ENCODE measurements around the gene DNAH7. TPM values are rescaled to one million over a fixed set of nuclear protein-coding genes. Genes with fewer than 3 reads are reported as not detected.
A peak's percentile ranks its signal among the peaks of the same experiment; 100 is the strongest.

The DNAH7 gene
- total and polyA plus RNA-seq, 2 donors (not counting 1 experiment from before 2014, with no cell fraction given): 0.37 to 0.99 TPM

DNA sequence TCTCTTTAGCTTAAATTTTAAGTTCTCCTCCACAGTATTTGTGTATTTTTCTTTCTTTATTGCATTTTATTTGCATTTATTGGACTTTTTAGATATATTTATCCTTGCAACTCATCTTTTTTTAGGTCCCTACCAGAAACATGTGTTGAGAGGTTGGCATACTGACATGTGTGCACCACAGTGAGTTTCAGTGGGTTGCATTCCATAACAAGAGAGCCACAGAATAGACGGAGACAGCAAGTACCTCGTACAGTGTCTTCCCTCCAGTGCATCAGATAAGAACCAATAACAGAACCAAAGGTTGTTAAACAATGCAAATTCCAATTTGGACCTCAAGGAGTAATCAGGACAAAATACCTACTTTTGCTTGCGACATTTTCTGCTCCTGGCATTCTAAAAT, 111.9 kb downstream of the DNAH7 start:
- Histone ChIP-seq H3K36me3 (ENCODE audit: control insufficient read depth, insufficient read depth, low read length) (no peaks in the 10 kb centered on the region), H3K4me3 (replicated peaks in 1 of 4; ENCODE audit: control extremely low read depth in 1 of 4, insufficient read depth in 1 of 4, low read depth in 3 of 4, low read length in 4 of 4) (no peak overlapping the region), H3K9ac (ENCODE audit: insufficient read depth, low read length) (no peak overlapping the region), H2AFZ (ENCODE audit: low read length) (no peak overlapping the region), H4K20me1 (ENCODE audit: control insufficient read depth, extremely low read depth, insufficient read depth, low read length) (no peaks in the 10 kb centered on the region), H3K27me3 (ENCODE audit: control insufficient read depth, insufficient read depth, low read length) (no peaks in the 10 kb centered on the region), H3K27ac (ENCODE audit: insufficient read depth, low read length) (no peak overlapping the region), H3K4me2 (ENCODE audit: extremely low read depth, insufficient read depth, low read length) (no peak overlapping the region), H3K79me2 (ENCODE audit: control insufficient read depth, insufficient read depth, low read length) (no peaks in the 10 kb centered on the region), H3K4me1 (ENCODE audit: control insufficient read depth, extremely low read depth, insufficient read depth, low read length) (no peaks in the 10 kb centered on the region), H3K9me3 (ENCODE audit: control insufficient read depth, insufficient read depth, low read depth, low read length) (no peaks in the 10 kb centered on the region)
- TF ChIP-seq, protein P1, sequence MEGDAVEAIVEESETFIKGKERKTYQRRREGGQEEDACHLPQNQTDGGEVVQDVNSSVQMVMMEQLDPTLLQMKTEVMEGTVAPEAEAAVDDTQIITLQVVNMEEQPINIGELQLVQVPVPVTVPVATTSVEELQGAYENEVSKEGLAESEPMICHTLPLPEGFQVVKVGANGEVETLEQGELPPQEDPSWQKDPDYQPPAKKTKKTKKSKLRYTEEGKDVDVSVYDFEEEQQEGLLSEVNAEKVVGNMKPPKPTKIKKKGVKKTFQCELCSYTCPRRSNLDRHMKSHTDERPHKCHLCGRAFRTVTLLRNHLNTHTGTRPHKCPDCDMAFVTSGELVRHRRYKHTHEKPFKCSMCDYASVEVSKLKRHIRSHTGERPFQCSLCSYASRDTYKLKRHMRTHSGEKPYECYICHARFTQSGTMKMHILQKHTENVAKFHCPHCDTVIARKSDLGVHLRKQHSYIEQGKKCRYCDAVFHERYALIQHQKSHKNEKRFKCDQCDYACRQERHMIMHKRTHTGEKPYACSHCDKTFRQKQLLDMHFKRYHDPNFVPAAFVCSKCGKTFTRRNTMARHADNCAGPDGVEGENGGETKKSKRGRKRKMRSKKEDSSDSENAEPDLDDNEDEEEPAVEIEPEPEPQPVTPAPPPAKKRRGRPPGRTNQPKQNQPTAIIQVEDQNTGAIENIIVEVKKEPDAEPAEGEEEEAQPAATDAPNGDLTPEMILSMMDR (conservative IDR thresholded peaks at IDR 0.05 in 1 of 2, IDR thresholded peaks at IDR 0.05 in 1 of 2; ENCODE audit: low read depth in 1 of 2, low read length in 2 of 2): no peak
- no peak for TF ChIP-seq EZH2 (IDR thresholded peaks at IDR 0.05; ENCODE audit: low read length, missing control alignments)
- no peak for DNase-seq (ENCODE audit: low read depth in 2 of 2)

DNA sequence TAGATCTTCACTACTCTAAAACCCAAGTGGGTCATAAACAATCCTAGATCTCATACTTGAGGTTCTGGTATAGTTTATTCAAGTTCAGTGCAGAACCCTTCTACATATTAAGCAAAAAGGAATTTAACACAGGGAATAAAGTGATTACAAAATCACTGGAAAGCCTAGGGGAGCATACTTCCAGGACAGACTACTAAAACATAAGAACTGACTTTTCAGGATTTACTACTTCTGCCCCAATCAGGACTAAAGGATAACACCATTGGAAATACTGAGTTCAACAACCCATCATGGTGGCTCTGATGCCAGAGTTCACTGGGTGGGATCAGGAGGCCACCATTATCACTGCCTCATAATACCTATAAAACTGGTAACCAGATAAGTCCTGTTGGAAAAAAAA, 123.6 kb downstream of the DNAH7 start:
- H3K27ac ChIP-seq (ENCODE audit: insufficient read depth, low read length): no peak overlapping the region
- H3K9me3 ChIP-seq (ENCODE audit: control insufficient read depth, insufficient read depth, low read depth, low read length): no peaks in the 10 kb centered on the region
- H3K79me2 ChIP-seq (ENCODE audit: control insufficient read depth, insufficient read depth, low read length): no peaks in the 10 kb centered on the region
- TF ChIP-seq, protein P1 (conservative IDR thresholded peaks at IDR 0.05 in 1 of 2, IDR thresholded peaks at IDR 0.05 in 1 of 2; ENCODE audit: low read depth in 1 of 2, low read length in 2 of 2): no peak
- no peak for TF ChIP-seq EZH2 (IDR thresholded peaks at IDR 0.05; ENCODE audit: low read length, missing control alignments)
- no peak overlapping the region for H3K4me3 ChIP-seq (replicated peaks in 1 of 4; ENCODE audit: control extremely low read depth in 1 of 4, insufficient read depth in 1 of 4, low read depth in 3 of 4, low read length in 4 of 4)
- no peak overlapping the region for H2AFZ ChIP-seq (ENCODE audit: low read length)
- no peaks in the 10 kb centered on the region for H3K27me3 ChIP-seq (ENCODE audit: control insufficient read depth, insufficient read depth, low read length)
- H3K4me1 ChIP-seq (ENCODE audit: control insufficient read depth, extremely low read depth, insufficient read depth, low read length): no peaks in the 10 kb centered on the region
- H3K36me3 ChIP-seq (ENCODE audit: control insufficient read depth, insufficient read depth, low read length): no peaks in the 10 kb centered on the region
- no peak overlapping the region for H3K9ac ChIP-seq (ENCODE audit: insufficient read depth, low read length)
- DNase-seq (ENCODE audit: low read depth in 2 of 2): no peak
- no peak overlapping the region for H3K4me2 ChIP-seq (ENCODE audit: extremely low read depth, insufficient read depth, low read length)
- no peaks in the 10 kb centered on the region for H4K20me1 ChIP-seq (ENCODE audit: control insufficient read depth, extremely low read depth, insufficient read depth, low read length)

DNA sequence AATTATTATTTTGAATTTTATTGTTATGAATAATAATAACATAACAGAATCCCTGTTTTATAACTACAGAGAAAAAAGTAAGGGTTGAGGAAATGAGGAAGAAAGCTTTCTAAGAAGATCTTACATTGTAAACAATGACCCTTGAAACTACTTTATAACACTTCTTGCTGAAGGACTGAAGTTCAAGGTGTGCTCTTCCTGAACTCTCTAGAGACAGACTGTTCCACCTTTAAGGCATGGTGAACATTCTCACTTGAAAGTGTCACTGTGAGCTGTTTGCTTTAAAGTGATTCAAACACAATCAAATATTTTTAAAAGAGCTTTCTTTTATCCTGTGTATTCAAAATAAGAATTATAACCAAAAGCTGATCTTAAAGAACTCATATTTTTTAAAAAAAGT, 131.5 kb downstream of the DNAH7 start:
- no peak for TF ChIP-seq EZH2 (IDR thresholded peaks at IDR 0.05; ENCODE audit: low read length, missing control alignments)
- TF ChIP-seq, protein P1 (conservative IDR thresholded peaks at IDR 0.05 in 1 of 2, IDR thresholded peaks at IDR 0.05 in 1 of 2; ENCODE audit: low read depth in 1 of 2, low read length in 2 of 2): no peak
- H3K4me3 ChIP-seq (replicated peaks in 1 of 4; ENCODE audit: control extremely low read depth in 1 of 4, insufficient read depth in 1 of 4, low read depth in 3 of 4, low read length in 4 of 4): no peak overlapping the region
- no peak overlapping the region for H3K4me2 ChIP-seq (ENCODE audit: extremely low read depth, insufficient read depth, low read length)
- DNase-seq (ENCODE audit: low read depth in 2 of 2): no peak
- H3K4me1 ChIP-seq (ENCODE audit: control insufficient read depth, extremely low read depth, insufficient read depth, low read length): no peaks in the 10 kb centered on the region
- no peaks in the 10 kb centered on the region for H3K79me2 ChIP-seq (ENCODE audit: control insufficient read depth, insufficient read depth, low read length)
- H3K9me3 ChIP-seq (ENCODE audit: control insufficient read depth, insufficient read depth, low read depth, low read length): no peaks in the 10 kb centered on the region
- H4K20me1 ChIP-seq (ENCODE audit: control insufficient read depth, extremely low read depth, insufficient read depth, low read length): no peaks in the 10 kb centered on the region
- H3K9ac ChIP-seq (ENCODE audit: insufficient read depth, low read length): no peak overlapping the region
- no peak overlapping the region for H3K27ac ChIP-seq (ENCODE audit: insufficient read depth, low read length)
- peak overlapping the region; percentile 76 for H2AFZ ChIP-seq (ENCODE audit: low read length)
- H3K27me3 ChIP-seq (ENCODE audit: control insufficient read depth, insufficient read depth, low read length): no peaks in the 10 kb centered on the region
- H3K36me3 ChIP-seq (ENCODE audit: control insufficient read depth, insufficient read depth, low read length): no peaks in the 10 kb centered on the region

All from fibroblast of lung (primary cell).